ENCODE data around the gene SLC38A6.

DNA sequence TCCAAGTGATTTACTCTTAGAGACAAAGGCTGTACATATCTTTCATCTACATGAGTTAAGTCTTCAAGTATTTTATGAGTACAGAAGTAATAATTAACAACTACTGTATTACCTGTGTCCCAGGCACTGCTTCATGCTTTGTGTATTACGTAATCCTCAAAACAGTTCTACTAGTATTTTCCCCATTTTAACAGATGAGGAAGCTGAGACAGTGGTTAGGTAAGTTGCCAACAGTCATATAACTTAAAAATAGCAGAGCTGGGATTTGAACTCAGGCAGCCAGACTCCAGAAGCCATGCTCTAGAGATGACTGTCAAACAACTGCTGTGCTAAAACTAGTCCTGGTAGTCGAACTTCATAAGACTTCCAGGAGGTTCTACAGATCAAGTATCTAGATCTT, 10.9 kb upstream of the SLC38A6 start:
- TF ChIP-seq, protein P1, sequence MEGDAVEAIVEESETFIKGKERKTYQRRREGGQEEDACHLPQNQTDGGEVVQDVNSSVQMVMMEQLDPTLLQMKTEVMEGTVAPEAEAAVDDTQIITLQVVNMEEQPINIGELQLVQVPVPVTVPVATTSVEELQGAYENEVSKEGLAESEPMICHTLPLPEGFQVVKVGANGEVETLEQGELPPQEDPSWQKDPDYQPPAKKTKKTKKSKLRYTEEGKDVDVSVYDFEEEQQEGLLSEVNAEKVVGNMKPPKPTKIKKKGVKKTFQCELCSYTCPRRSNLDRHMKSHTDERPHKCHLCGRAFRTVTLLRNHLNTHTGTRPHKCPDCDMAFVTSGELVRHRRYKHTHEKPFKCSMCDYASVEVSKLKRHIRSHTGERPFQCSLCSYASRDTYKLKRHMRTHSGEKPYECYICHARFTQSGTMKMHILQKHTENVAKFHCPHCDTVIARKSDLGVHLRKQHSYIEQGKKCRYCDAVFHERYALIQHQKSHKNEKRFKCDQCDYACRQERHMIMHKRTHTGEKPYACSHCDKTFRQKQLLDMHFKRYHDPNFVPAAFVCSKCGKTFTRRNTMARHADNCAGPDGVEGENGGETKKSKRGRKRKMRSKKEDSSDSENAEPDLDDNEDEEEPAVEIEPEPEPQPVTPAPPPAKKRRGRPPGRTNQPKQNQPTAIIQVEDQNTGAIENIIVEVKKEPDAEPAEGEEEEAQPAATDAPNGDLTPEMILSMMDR (IDR thresholded peaks at IDR 0.05; ENCODE audit: low read depth, low read length): no peak
- TF ChIP-seq EZH2phosphoT487 (IDR thresholded peaks at IDR 0.05; ENCODE audit: low read depth): no peak
